GM21825 (cell line): ENCODE results near the gene SLC22A15.
"Not testable (repeated sequence)": the region's sequence is repeated elsewhere in the genome, so short reads cannot be mapped to it uniquely, and the experiment has no call there.

ENCODE experiments used
- ATAC-seq: cut with Tn5 transposase; IDR thresholded peaks from one replicate; pipeline ENCODE4 v1.9.1; 2021; ENCODE audit warnings: mild to moderate bottlenecking, moderate library complexity; ENCODE audit not compliant: unreplicated experiment

Gene SLC22A15

GRCh38 chr1:115980998-115981993 lies 5.0 kb downstream of the SLC22A15 start:
- no peak for ATAC-seq

GRCh38 chr1:115982400-115982799 lies 6.1 kb downstream of the SLC22A15 start:
- ATAC-seq = no peak

- no peak for ATAC-seq
Measured at GRCh38 chr1:115983584-115983983, 7.3 kb downstream of the SLC22A15 start.

- no peak for ATAC-seq
Measured at GRCh38 chr1:115987623-115988022, 11.3 kb downstream of the SLC22A15 start.

- ATAC-seq = no peak
Measured at GRCh38 chr1:115988953-115989352, 12.6 kb downstream of the SLC22A15 start.

GRCh38 chr1:115989699-115990098 lies 13.4 kb downstream of the SLC22A15 start:
- no peak for ATAC-seq

GRCh38 chr1:115991909-115992308 lies 15.6 kb downstream of the SLC22A15 start:
- no peak for ATAC-seq

- ATAC-seq = not testable (repeated sequence)
Measured at GRCh38 chr1:115997921-115998320, 21.6 kb downstream of the SLC22A15 start.

- ATAC-seq = no peak
Measured at GRCh38 chr1:116001739-116002487, 25.6 kb downstream of the SLC22A15 start.

- ATAC-seq = no peak
Measured at GRCh38 chr1:116002781-116003420, 26.6 kb downstream of the SLC22A15 start.

GRCh38 chr1:116003823-116004222 lies 27.5 kb downstream of the SLC22A15 start:
- ATAC-seq = no peak

- peak; percentile 90 for ATAC-seq
Measured at GRCh38 chr1:116006486-116006964, 30.2 kb downstream of the SLC22A15 start.

- no peak for ATAC-seq
Measured at GRCh38 chr1:116008656-116009390, 32.5 kb downstream of the SLC22A15 start.

GRCh38 chr1:116012716-116013115 lies 36.4 kb downstream of the SLC22A15 start:
- ATAC-seq = no peak

- ATAC-seq = no peak
Measured at GRCh38 chr1:116015679-116016078, 39.4 kb downstream of the SLC22A15 start.

GRCh38 chr1:116018007-116018406 lies 41.7 kb downstream of the SLC22A15 start:
- no peak for ATAC-seq

- ATAC-seq = no peak
Measured at GRCh38 chr1:116019653-116020253, 43.4 kb downstream of the SLC22A15 start.

GRCh38 chr1:116020668-116021272 lies 44.5 kb downstream of the SLC22A15 start:
- ATAC-seq = peak; percentile 77

- no peak for ATAC-seq
Measured at GRCh38 chr1:116024626-116025025, 48.3 kb downstream of the SLC22A15 start.

- ATAC-seq = no peak
Measured at GRCh38 chr1:116026631-116027030, 50.3 kb downstream of the SLC22A15 start.
